OCI-LY1 (cell line): Measurements from ENCODE around the gene AMOTL1.

Experiments used
- H2AFZ ChIP-seq: fragments of 200-600 bp; sonication (generic), shearing (Covaris generic); 2 replicates; pipeline ENCODE4 v1.6.0; 2014; ENCODE audit warnings: antibody characterized with exemption, mild to moderate bottlenecking, low read length
- H3F3A ChIP-seq: fragments of 200-600 bp; sonication (generic), shearing (Covaris generic); 2 replicates; pipeline ENCODE4 v1.6.0; 2014; ENCODE audit warnings: mild to moderate bottlenecking, antibody characterized with exemption, low read length, moderate library complexity; ENCODE audit not compliant: insufficient read depth
- H3K27ac ChIP-seq: fragments of 200-600 bp; sonication (generic); 2 replicates; pipeline ENCODE4 v1.5.1; 2014; ENCODE audit warnings: low read length, mixed run types, mild to moderate bottlenecking, low read depth; ENCODE audit not compliant: poor library complexity, severe bottlenecking
- H3K27me3 ChIP-seq: fragments of 200-600 bp; sonication (generic); 2 replicates; pipeline ENCODE4 v1.6.0; 2014; ENCODE audit warnings: antibody characterized with exemption, mild to moderate bottlenecking, low read length, moderate library complexity; ENCODE audit not compliant: insufficient read depth
- H3K36me3 ChIP-seq: fragments of 200-600 bp; sonication (generic); 2 replicates; pipeline ENCODE4 v1.6.1; 2014; ENCODE audit warnings: mild to moderate bottlenecking, antibody characterized with exemption, low read length, moderate library complexity, mixed read lengths; ENCODE audit not compliant: insufficient read depth
- H3K4me1 ChIP-seq: fragments of 200-600 bp; sonication (generic); 2 replicates; pipeline ENCODE4 v1.5.1; 2014; ENCODE audit warnings: mild to moderate bottlenecking, low read length, moderate library complexity; ENCODE audit not compliant: insufficient read depth, severe bottlenecking
- H3K4me2 ChIP-seq: fragments of 200-600 bp; sonication (generic), shearing (Covaris generic); 2 replicates; pipeline ENCODE4 v1.6.1; 2014; ENCODE audit warnings: low read length
- H3K4me3 ChIP-seq: fragments of 200-600 bp; sonication (generic); 2 replicates; pipeline ENCODE4 v1.5.1; 2014; ENCODE audit warnings: low read length, low read depth, mild to moderate bottlenecking, mixed read lengths; ENCODE audit not compliant: poor library complexity, severe bottlenecking
- H3K79me2 ChIP-seq: fragments of 200-600 bp; shearing (Covaris generic); 2 replicates; pipeline ENCODE4 v1.6.1; 2016; ENCODE audit warnings: mixed run types, low read length, mixed read lengths; ENCODE audit not compliant: insufficient read depth
- H3K9ac ChIP-seq: fragments of 200-600 bp; sonication (generic), shearing (Covaris generic); 2 replicates; pipeline ENCODE4 v1.6.1; 2014; ENCODE audit warnings: mild to moderate bottlenecking, low read length, mixed read lengths
- H3K9me2 ChIP-seq: fragments of 200-600 bp; sonication (generic), shearing (Covaris generic); 2 replicates; pipeline ENCODE4 v1.6.1; 2014; ENCODE audit warnings: low read depth, mild to moderate bottlenecking, low read length, mixed read lengths
- H3K9me3 ChIP-seq: fragments of 200-600 bp; shearing (Covaris generic); 2 replicates; pipeline ENCODE4 v1.6.1; 2014; ENCODE audit warnings: low read length, mixed read lengths
- H4K20me1 ChIP-seq: fragments of 200-600 bp; sonication (generic), shearing (Covaris generic); 2 replicates; pipeline ENCODE4 v1.6.0; 2016; ENCODE audit warnings: mild to moderate bottlenecking, low read length; ENCODE audit not compliant: insufficient read depth
- CTCF ChIP-seq: fragments of 200-600 bp; sonication (generic), shearing (Covaris generic); IDR thresholded peaks from 2 replicates; pipeline ENCODE4 v1.5.1; 2017; ENCODE audit warnings: mild to moderate bottlenecking, antibody characterized with exemption, low read length, moderate library complexity, mixed read lengths
- EZH2 ChIP-seq: fragments of 200-600 bp; sonication (generic), shearing (Covaris generic); IDR thresholded peaks from 2 replicates; pipeline ENCODE4 v1.8.0; 2017; ENCODE audit warnings: borderline replicate concordance, mixed run types, mild to moderate bottlenecking, antibody characterized with exemption, low read length, moderate library complexity, mixed read lengths

The AMOTL1 gene

GRCh38 chr11:94793822-94794221 is 25.7 kb downstream of the AMOTL1 start:
- no peak overlapping the region for H3K4me2 ChIP-seq
- H3K27ac ChIP-seq = no peak overlapping the region
- H3F3A ChIP-seq = no peaks in the 10 kb centered on the region
- H3K4me3 ChIP-seq = no peak overlapping the region
- TF ChIP-seq CTCF (no peak), EZH2 (no peak)
- no peak overlapping the region for H3K9ac ChIP-seq
- H3K9me2 ChIP-seq = no peaks in the 10 kb centered on the region
- H2AFZ ChIP-seq = no peak overlapping the region
- no peaks in the 10 kb centered on the region for H3K36me3 ChIP-seq
- H3K4me1 ChIP-seq = no peaks in the 10 kb centered on the region
- H3K79me2 ChIP-seq = no peaks in the 10 kb centered on the region
- no peaks in the 10 kb centered on the region for H4K20me1 ChIP-seq
- H3K9me3 ChIP-seq = no peaks in the 10 kb centered on the region
- no peaks in the 10 kb centered on the region for H3K27me3 ChIP-seq

- Histone ChIP-seq H2AFZ (no peak overlapping the region), H3K4me1 (no peaks in the 10 kb centered on the region), H3K4me2 (no peak overlapping the region)
Observed at GRCh38 chr11:94794287-94795168, 26.4 kb downstream of the AMOTL1 start.

GRCh38 chr11:94795476-94796189 is 27.5 kb downstream of the AMOTL1 start:
- TF ChIP-seq CTCF (no peak), EZH2 (no peak)
- Histone ChIP-seq H3K9ac (no peak overlapping the region), H3K4me1 (no peaks in the 10 kb centered on the region), H2AFZ (no peak overlapping the region), H3K79me2 (no peaks in the 10 kb centered on the region), H3K27me3 (no peaks in the 10 kb centered on the region), H3K36me3 (no peaks in the 10 kb centered on the region), H3K9me2 (no peaks in the 10 kb centered on the region), H4K20me1 (no peaks in the 10 kb centered on the region), H3F3A (no peaks in the 10 kb centered on the region), H3K4me3 (no peak overlapping the region), H3K27ac (no peak overlapping the region), H3K9me3 (no peaks in the 10 kb centered on the region), H3K4me2 (no peak overlapping the region)

More at GRCh38 chr11:94794287-94795168, 26.4 kb downstream of the AMOTL1 start:
- Histone ChIP-seq H3K9me3 (no peaks in the 10 kb centered on the region), H3K27me3 (no peaks in the 10 kb centered on the region), H3K4me3 (no peak overlapping the region), H3K9ac (no peak overlapping the region), H3K27ac (no peak overlapping the region), H3K36me3 (no peaks in the 10 kb centered on the region), H4K20me1 (no peaks in the 10 kb centered on the region), H3K79me2 (no peaks in the 10 kb centered on the region), H3F3A (no peaks in the 10 kb centered on the region), H3K9me2 (no peaks in the 10 kb centered on the region)
- no peak for TF ChIP-seq CTCF
- no peak for TF ChIP-seq EZH2
